H1 (cell line): ENCODE measurements around the gene SCMH1.

ENCODE experiments used
- CTCF ChIP-seq, 3 experiments: IDR thresholded peaks; 1 replicate in 2 of 3; 2 replicates in 1 of 3; pipeline versions ENCODE4 v1.5.1 to v1.6.1; 2011; ENCODE audit warnings: low read length in 3 of 3, mild to moderate bottlenecking in 3 of 3, inconsistent platforms in 2 of 3, low read depth in 1 of 3, moderate library complexity in 1 of 3; ENCODE audit not compliant: insufficient read depth in 1 of 3; ENCODE audit errors: control extremely low read depth in 1 of 3
- EP300 ChIP-seq, 2 experiments: IDR thresholded peaks; 1 replicate in 1 of 2; 2 replicates in 1 of 2; pipeline ENCODE4 v1.6.1; 2011 to 2012; ENCODE audit warnings: low read depth in 2 of 2, low read length in 2 of 2, mild to moderate bottlenecking in 2 of 2, borderline replicate concordance in 1 of 2, inconsistent platforms in 1 of 2, moderate library complexity in 1 of 2
- GABPA ChIP-seq: IDR thresholded peaks from 2 replicates; pipeline ENCODE4 v1.6.1; 2011; ENCODE audit warnings: mild to moderate bottlenecking, low read length, moderate library complexity, borderline replicate concordance; ENCODE audit not compliant: insufficient read depth
- MAFK ChIP-seq: IDR thresholded peaks from 2 replicates; pipeline ENCODE4 v1.6.1; 2012; ENCODE audit warnings: low read depth, mild to moderate bottlenecking, improper control_type of control experiment, low read length
- POLR2A ChIP-seq, 2 experiments: IDR thresholded peaks; 1 replicate in 1 of 2; 2 replicates in 1 of 2; pipeline ENCODE4 v1.6.1; 2011; ENCODE audit warnings: low read depth in 2 of 2, low read length in 2 of 2, mild to moderate bottlenecking in 2 of 2; ENCODE audit errors: control extremely low read depth in 1 of 2
- POLR2AphosphoS5 ChIP-seq: IDR thresholded peaks from 2 replicates; pipeline ENCODE4 v1.6.1; 2011; ENCODE audit warnings: low read depth, low read length
- SP1 ChIP-seq: IDR thresholded peaks from 2 replicates; pipeline ENCODE4 v1.6.1; 2011; ENCODE audit warnings: low read depth, low read length
- TBP ChIP-seq: IDR thresholded peaks from 2 replicates; pipeline ENCODE4 v1.6.1; 2011; ENCODE audit warnings: low read depth, low read length, improper control_type of control experiment

DNA sequence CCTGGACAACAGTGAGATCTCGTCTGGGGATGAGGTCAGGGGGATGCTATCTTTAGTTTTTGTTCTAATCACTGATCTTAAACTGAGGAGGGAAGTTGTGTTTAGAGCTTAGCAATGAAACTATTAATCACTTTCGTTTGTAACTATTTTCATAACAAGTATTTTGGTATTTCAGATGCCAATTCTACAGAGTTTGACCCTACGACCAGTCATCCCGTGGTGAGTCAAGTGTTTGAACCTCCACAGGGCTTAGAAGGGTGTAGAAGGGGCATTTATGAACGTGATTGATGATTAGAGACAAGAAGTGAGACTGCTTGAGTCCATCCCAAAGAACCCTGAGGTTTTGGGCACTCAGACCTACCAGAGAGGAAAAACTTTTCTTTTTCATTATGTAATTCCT, 236.2 kb downstream of the SCMH1 start:
- no peak for TF ChIP-seq POLR2AphosphoS5
- TF ChIP-seq GABPA: no peak
- TF ChIP-seq CTCF (IDR thresholded peaks at IDR 0.05; ENCODE audit: control extremely low read depth in 1 of 3, insufficient read depth in 1 of 3, low read depth in 1 of 3, low read length in 3 of 3): no peak
- TF ChIP-seq SP1: no peak
- TF ChIP-seq EP300 (IDR thresholded peaks at IDR 0.05; ENCODE audit: borderline replicate concordance in 1 of 2, low read depth in 2 of 2, low read length in 2 of 2): no peak
- TF ChIP-seq MAFK: no peak
- no peak for TF ChIP-seq TBP
- no peak for TF ChIP-seq POLR2A (IDR thresholded peaks at IDR 0.05; ENCODE audit: control extremely low read depth in 1 of 2, low read depth in 2 of 2, low read length in 2 of 2)
